ENCODE results near the gene RRP12.

The RRP12 gene

DNA sequence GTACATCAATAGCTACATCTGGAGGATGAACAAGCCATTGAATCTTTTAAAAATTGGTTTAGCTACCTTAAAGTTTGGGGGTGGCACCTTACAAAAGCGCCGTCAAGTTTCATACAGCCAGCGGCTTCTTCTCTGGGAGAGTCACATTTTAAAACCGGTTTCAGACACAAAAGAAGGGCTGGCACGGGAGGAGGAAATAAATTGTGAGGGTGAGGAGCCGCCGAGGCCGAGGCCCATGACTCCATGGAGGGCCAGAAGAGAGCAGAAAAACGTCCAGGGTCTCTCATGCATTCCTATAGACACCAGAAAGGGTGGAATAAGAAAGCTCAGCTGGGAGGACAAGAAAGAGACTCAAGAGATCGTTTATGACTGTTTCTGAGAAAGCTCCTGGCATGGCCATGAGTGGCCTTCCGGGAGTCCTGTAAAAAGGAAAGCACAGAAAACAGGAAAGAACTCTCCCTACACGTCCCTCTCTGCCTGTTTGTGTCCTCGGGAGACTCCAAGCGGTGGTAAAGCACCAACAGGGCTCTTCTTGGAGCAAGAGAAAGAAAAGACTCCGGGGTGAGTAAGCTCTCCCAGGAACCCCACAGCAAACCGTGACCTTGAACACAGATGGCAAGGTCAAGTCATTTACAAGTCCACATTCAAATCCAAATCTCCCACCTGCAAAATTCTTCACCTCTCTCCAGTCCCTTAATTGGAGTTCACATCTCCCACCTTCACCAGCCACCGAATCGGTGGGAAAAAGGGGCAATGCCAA, 68.4 kb downstream of the RRP12 start:
- peak; percentile 49 for DNase-seq

DNA sequence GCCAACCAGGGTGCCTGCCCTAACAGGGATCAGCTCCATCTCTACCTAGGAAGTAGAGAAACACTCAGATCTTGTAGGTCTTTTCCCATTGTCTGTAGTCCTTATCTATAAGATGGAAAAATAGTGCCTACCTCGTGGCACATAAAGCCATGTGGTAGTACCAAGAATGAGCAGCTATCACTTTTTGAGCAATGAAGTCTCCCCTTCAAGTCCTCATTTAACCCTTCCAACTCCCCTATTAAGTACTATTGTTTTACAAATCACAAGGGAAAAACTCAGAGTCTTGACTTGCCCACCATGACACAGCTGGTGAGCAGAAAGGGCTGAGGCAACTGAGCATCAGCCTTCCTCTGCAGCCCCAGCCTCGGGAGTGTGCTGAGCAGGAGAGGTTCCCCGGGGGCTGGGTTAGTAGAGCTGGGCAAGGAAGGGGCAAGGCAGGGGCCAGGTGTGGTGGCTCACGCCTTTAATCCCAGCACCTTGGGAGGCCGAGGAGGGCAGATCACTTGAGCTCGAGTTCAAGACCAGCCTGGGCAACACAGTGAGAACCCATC, 69.9 kb downstream of the RRP12 start:
- DNase-seq, result no peak

DNA sequence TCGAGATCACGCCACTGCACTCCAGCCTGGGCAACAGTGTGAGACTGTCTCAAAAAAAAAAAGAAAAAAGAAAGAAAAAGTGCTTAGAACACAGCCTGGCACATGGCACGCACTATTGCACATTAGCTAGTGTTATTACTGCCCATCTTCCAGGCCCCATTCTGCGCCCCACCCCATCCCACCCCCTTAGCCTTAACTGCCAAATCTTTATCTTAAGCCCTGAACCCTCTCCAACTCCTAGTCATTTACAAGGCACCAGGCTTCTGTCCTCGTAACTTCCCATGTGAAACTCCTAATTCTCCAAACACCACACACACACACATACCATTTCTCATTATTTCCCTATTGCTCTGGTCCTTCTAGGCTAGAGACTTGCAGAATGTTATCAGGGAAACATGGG, 71.4 kb downstream of the RRP12 start:
- no peak for DNase-seq

DNA sequence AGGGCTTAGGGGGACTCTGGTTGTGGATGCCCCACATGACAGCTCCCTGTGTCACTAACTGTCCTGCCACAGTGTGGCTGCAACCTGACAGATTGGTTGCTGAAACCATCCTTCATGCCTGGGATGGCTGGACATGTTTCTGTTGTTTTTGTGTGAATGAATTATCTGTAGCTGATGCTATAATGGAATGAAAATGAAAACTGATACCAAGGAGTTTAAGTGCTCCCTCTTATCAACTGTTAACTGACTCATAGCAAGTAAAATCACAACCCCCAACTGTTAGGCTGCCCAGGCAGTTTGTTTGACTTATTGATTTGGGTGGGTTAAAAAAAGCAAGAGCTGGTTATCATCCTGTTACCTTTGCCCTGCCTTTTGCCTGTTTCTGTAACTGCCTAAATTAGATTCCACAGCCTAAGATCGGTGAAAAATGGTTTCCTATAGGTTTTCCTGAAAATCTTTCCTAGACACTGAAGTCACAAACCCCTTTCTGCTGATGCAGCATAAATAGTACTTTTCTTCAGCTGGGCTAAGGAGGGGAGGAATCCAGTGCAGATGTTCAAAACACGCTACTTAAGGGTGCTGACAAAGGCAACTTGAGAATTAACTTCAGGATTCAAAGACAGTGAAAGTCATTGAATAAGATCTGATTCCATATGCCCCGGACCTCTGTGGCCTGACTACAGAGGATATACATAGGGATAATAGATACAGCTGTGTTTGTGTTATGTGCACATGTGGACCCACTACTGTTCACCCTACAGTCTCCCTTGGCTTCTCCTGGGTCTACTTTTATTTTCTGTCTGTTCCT, 72.3 kb downstream of the RRP12 start:
- DNase-seq, result peak; percentile 36

DNA sequence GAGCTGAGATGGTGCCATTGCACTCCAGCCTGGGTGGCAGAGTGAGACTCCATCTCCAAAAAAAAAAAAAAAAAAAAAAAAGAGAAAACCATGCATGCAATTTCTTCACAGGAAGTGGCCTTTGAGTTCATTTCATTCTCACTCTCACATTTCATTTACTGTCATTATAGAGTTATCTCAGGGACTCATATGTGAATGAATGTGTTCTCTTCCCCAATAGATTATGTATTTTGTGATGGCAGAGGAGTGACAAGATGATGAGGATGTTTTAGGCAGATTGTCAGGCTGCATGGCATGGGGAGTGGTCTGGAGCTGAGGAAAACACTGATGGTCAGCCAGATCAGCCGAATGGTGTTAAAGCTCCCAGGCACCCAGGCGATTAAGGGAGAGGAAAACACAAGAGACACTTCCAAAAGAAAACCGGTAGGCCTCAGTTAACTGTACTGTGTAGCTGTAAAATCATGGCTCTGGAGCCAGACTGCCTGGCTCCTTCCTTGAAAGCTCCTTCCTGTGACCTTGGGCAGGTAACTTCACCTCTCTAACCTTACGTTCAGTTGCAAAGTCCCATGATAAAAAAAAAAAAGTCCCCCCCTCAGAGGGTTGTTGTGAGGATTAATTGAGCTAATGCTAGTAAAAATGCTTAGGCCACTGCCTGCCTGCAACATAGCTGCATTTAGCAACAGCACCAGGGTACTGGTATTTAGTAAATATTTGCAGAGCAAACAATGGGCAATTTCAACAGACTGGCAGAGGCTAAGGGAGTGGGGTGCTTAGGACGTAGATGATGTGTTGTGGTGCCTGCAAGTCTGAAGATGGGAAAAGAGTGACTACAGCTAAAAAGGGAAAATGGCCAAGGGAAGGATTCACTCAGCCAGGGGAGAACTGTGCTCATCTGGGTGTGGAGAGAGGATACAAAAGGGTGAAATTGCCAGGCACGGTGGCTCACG, 73.5 kb downstream of the RRP12 start:
- DNase-seq, result peak; percentile 61

DNA sequence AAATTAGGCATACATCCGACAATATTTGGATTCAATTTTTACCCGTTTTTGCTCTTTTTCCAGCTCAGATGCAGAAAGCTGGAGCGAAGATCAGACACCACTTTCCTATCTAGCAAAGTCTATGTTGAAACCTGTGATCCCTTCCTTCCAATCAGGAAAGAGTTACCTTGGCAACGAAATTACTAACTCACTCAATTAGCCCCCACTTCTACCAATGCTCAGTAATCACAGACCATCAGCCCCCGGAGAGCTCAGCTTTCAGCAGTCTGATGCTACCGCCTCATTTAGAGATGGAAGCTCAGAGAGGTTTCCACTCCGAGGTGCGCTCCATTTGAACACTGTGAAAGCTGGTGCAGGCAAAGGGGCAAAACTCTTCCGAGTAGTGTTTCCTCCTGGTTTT, 75.4 kb downstream of the RRP12 start:
- DNase-seq, result no peak

DNA sequence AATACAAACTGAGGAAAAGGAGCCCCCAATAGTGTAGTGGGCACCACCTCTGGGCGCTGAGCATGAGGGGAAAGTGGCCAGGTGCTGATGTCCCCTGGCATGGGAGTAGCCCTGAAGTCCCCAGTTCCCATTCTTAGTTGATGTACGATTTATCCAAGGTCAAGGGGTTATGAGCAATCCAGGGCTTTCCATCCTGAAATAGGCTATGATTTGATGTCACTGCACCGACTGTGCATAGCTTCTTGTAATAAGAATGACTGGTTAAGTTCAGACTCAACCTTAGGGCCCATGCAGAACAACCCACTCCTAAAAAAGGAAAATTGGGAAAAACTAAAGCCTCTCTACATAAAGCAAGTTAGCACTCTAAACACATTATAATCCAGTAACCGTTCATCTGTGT, 77.6 kb downstream of the RRP12 start:
- DNase-seq, result no peak

DNA sequence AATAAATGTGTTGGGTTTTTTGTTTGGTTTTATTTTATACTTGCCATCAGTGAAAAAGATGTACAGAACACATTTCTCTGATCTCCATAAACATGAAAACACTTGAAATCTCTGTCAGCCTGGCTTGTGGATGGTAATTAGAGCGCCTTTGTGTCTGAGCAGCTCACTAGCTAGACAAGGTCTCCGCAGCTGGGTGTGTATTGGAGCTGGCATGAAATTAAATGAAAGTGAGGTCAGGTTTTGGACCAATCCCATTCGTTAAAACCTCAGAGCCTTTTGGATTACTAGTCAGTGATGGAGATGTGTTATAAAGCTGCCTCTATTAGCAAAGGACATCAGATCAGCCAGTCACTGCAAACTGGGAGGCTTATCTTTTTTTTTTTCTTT, 79.3 kb downstream of the RRP12 start:
- DNase-seq, result no peak

DNA sequence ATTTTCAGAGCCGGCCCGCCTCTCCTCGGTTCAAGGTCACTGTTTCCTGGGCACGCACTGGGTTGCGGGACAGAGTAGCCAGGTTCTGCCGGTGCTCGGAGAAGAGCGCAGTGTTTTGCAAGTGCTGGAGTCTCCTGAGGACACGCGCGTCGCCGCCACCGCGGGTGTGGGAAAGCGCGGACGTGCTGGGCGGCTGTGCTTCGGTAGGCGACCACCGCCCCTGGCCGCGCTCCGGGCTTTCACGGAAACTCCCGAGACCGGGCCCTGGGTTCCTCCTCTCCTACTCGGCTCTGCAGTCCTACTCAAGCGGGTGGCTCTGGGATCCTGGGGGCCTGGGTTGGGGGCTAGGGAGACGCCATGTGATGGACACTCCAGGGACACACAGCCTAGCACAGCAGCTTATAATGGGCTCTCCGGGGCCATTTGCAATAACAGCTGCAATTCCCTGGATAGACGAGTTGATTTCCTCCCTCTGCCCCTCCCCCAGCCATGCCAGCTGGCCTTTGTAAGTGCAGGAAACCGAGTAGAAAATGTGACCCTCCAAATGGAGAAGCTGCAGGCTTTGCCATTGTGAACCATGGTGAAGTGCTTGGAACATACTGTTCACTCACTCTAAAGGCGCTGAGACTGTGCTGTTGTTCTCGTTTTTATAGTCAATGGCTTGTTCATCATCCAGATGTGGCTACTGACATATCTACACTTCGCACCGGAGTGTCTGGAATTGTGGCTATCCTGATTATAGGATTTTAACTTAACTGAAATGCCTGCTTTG, 79.9 kb downstream of the RRP12 start:
- peak; percentile 71 for DNase-seq

DNA sequence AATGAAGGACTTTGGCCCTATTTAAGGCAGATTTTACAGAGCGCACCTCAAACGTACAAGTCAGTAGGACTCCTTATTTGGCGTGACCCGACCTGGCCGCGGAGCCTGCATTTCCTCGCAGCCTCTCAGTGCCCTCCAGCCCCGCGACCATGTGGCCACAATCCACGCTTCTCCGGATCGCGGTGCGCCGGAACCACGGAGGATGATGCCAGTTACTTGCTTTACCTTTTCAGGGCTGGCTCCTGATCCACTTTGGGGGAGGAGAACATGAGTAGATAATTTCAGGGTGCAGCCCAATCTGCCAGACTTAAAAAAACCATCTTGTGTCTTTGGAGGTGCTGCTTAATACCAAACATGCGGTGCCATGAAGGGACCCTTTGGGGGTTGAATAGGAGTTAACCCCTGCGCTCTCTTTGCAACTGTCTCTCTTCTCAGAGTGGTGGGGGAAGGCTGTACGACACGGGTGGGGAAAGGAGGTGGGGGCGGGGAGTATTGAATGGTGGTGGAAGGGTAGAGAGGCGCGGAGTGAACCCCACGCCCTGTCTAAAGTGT, 80.6 kb downstream of the RRP12 start:
- no peak for DNase-seq

DNA sequence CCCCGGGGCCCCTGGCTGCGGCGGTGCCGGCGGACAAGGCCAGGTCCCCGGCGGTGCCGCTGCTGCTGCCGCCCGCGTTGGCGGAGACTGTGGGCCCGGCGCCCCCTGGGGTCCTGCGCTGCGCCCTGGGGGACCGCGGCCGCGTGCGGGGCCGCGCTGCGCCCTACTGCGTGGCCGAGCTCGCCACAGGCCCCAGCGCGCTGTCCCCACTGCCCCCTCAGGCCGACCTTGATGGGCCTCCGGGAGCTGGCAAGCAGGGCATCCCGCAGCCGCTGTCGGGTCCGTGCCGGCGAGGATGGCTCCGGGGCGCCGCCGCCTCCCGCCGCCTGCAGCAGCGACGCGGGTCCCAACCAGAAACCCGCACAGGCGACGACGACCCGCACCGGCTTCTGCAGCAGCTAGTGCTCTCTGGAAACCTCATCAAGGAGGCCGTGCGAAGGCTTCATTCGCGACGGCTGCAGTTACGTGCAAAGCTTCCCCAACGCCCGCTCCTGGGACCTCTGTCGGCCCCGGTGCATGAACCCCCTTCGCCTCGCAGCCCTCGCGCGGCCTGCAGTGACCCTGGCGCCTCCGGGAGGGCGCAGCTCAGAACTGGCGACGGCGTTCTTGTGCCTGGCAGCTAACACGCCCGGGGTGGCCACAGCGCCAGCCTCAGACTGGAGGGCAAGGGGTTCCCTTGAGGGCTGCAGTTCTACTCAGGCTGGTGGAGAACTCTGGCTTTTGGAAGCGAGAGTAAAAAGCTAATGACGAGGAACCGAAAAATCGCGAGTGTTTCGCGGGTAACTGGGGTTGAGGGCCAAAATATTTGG, 81.3 kb downstream of the RRP12 start:
- DNase-seq, result peak; percentile 91

DNA sequence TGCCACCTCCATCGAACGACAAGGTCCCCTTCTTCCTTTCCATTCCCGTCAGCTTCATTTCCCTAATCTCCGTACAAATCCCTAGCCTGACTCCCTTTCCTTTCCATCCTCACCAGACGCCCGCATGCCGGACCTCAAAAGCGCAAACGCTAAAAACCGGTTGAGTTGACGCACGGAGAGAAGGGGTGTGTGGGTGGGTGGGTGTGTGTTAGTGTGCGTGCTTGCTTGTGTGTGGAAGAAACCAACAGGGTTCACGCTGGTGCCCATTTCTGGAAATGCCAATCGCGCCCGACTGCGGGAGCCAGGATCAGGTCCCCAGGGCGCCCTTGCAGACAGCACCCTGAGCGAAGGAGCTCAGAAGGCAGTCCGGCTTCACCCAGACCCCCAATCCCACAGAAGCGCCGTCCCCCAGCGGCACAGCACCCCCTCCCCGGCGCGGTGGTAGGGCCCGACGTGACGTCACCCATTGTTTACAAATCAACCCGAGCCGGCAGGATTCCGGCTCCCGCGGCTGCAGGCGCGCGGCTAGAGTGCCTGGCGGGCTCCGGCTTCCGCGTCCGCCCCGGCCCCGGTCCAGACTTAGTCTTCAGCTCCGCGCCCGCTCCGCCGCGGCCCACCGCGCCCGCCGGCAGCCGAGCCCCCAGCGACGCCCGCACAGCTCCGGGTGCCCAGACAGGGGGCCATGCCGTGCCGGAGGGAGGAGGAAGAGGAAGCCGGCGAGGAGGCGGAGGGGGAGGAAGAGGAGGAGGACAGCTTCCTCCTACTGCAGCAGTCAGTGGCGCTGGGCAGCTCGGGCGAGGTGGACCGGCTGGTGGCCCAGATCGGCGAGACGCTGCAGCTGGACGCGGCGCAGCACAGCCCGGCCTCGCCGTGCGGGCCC, 82.1 kb downstream of the RRP12 start, which contains the start of gene FRAT1:
Gene FRAT1 (plus strand): TSS at position 500 of the 880 bp plus-strand sequence. CDS start 183 bp downstream, at position 683.
- DNase-seq, result peak; percentile 93

DNA sequence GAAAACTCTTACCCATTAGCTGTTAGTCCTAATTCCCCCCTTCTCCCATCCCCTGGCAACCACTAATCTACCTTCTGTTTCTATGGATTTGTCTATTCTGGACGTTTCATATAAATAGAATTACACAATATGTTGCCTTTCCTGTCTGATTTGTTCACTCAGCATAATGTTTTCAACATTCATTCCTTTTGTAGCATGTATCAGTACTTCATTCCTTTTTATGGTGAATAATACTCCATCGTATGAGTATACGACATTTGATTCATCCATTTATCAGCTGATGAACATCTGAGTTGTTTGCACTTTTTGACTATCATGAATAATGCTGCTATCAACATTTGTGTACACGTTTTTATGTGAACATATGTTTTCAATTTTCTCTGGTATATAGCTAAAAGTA, 86.5 kb downstream of the RRP12 start:
- no peak for DNase-seq

DNA sequence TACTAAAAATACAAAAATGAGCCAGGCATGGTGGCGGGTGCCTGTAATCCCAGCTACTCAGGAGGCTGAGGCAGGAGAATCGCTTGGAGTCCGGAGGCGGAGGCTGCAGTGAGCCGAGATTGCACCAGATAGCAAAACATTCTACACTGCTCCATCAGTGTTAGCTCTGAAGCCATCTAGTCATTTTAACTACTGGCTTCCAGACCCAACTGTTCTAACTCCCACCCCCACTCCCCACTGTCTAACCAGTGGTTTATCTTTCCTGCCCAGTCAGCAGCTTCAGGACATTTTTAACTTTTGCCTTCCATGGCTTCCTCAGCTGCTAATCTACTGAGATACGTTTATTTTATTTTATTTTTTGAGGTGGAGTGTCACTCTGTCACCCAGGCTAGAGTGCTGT, 88.2 kb downstream of the RRP12 start:
- DNase-seq, result peak; percentile 90

DNA sequence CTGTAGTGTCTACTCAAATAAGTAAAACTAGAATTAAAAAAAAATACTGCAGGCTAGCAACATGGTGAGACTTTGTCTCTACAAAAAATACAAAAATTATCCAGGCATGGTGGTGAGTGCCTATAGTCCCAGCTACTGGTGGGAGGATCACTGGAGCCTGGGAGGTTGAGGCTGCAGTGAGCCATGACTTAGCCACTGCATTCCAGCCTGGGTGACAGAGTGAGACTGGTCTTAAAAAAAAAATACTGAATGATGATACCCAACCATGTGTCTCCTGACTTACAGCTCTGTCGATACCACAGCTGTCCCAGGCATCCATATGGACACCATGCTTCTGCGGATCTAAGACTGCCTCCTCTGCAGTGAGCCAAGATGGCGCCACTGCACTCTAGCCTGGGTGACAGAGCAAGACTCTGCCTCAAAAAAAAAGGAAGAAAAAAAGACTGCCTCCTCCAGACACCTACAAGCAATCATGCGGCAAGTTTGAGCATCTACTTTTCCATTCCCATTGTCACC, 90.0 kb downstream of the RRP12 start:
- DNase-seq, result no peak

DNA sequence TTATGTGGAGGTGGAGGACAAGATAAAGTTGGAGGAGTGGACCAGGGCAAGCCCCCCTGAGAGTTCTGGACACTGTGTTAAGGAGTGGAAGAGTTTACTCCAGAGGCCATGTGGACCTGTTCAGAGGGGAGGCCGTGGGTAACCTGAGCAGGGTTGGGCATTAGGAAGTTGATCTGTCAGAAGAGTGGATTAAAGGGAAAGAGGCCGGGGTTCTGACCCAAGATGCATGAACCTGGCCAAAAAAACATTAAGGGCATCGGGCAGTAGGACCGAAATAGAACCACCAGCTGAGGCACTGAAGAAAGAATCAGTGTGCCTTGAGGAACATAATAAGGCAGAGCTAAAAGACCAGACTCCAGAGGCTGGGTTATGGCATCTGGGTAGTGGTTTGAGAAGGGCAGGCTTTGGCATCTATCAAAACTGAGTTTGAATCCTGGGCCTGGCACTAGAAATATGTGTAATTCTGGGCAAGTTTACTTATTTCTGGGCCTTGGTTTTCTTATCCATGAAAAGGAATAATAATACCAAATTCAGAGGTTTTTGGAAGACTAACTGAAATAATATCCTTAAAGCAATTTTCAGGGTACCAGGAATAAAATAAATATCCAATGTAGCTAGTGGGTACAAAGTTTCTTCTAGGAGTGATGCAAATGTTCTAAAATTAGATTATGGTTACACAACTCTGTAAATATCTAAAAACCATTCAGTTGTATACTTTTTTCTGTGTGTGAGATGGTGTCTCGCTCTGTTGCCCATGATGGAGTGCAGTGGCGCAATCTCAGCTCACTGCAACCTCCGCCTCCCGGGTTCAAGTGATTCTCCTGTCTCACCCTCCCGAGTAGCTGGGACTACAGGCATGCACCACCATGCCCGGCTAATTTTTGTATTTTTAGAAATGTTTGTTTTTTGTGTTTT, 93.0 kb downstream of the RRP12 start:
- DNase-seq, result no peak

DNA sequence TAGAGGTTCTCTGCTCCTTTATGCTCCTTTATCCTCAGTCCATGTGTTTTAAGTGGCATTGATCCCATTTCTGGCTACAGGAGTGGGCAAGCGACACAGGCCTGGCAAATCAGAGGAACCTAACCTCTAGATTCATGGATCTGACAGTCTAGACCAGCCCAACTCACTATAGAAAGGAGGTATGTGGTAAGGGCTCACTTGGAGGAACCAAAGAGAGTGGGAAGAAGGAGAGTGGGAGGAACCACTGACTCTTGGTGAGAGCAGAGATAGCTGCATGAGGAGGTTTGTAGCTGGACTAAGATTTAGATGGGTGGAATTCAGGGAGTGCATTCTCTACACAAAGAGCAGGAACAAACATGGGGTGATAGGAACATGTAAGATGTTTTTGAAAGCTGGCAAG, 93.7 kb downstream of the RRP12 start:
- no peak for DNase-seq

Measured in hematopoietic multipotent progenitor cell treated with erythropoietin and hydrocortisone succinate and interleukin-3 and kit ligand, for 4 days (in vitro differentiated cells).